ENCODE results near the gene UFD1.

Gene UFD1

DNA sequence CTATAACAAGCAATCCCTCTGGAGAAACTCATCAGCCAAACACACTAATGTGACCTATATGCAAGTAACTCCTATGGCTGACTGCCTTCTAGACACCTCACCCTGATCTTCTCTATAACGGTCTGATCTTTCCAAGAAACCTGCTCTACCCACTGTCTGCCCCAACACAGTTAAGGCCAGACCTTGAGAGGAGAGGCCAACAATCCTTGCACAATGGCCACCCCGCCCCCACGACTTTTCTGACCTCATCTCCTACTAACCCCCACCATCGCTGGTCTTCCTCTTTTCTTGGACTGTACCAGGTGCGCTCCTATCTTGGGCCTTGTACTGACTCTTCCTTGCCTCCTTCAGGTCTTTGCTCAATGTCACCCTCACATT, 59.9 kb downstream of the UFD1 start:
- peak; percentile 21 for DNase-seq

DNA sequence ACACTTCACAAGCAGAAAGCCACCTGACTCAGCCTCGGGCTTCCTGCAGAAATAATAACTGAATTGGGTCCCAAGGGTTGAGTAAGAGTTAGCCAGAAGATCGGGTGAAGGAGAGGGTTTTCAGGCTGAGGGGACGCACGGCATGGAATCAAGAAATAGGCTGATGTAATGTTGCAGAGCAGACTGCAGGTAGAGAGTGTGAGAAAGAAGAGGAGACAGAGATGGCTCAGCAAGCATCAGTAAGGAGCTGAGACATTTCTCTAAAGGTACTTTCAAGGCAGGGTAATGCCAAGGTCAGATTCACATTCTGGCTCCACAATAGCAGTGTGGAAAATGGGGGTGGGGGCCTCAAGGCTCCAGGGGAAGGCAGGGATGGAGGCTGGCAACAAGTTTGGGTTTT, 66.1 kb downstream of the UFD1 start:
- DNase-seq: no peak

DNA sequence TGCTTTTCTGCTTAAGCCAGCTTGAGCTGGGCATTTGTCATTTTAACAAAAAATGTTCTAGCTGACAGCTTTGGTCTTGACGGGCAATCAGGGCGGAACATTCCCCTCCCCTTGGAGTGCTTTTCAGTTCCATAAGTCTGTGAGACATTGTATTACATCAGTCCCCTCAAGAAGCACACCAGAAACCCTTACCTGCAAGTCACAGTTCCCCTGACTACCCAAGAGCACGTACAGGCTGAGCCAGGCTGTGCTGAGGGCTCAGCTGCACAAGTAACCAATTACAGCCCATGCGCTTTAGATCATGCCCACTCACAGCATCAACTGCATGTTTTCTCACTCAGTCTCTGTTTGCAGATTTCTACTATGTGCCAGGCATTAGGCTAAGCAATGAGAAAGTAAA, 66.5 kb downstream of the UFD1 start:
- DNase-seq: no peak

DNA sequence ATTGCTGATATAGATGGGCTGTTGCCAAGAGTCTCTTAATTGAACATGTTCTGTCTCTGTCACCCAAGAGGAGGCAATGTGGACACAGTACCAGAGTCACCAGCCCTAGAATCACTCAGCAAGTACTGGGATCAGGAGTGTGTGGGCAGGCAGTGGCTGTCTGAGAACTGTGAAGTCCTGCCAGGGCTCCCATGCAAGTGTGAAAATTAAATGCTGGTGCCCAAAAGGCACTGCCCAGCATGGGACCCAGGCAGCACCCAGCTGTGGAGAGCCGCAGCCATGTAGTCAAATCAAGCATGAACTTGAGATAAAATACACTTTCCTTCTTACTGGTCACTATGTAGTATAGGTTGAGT, 67.3 kb downstream of the UFD1 start:
- no peak for DNase-seq

DNA sequence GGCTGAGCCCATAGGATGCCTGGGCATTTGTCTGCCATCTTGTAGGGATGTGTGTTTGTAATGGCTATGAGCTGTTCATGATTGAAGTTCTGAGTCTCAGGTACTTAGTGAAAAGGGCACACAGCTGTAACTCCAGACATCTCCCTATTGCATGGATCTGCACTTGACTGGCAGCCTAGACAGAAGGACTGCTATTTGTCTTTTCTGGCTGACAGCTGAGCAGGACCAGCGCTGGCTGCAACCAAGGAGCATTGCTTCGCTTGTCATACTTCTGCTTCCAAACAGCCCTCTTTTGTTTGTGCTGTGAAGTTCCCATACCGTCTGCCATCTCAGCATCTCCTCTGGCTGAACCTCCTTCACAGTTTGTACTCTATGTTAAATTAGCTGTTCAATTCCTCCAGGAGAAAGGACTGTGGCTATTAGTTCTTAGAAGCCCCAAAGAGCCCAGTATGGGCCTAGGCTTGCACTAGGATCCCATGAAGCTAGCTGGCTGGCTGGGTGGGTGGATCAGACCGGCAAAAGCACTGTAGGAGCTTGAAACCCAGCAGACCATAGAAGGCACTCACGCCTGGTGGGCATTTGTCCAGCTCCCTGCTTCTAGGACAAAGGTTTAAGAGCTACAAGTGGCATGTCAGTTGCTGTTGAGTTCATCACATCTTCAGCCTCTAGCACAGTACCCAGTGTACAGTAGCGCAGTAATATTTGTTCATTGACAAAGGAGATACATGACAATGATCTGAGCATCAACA, 67.9 kb downstream of the UFD1 start:
- no peak for DNase-seq

DNA sequence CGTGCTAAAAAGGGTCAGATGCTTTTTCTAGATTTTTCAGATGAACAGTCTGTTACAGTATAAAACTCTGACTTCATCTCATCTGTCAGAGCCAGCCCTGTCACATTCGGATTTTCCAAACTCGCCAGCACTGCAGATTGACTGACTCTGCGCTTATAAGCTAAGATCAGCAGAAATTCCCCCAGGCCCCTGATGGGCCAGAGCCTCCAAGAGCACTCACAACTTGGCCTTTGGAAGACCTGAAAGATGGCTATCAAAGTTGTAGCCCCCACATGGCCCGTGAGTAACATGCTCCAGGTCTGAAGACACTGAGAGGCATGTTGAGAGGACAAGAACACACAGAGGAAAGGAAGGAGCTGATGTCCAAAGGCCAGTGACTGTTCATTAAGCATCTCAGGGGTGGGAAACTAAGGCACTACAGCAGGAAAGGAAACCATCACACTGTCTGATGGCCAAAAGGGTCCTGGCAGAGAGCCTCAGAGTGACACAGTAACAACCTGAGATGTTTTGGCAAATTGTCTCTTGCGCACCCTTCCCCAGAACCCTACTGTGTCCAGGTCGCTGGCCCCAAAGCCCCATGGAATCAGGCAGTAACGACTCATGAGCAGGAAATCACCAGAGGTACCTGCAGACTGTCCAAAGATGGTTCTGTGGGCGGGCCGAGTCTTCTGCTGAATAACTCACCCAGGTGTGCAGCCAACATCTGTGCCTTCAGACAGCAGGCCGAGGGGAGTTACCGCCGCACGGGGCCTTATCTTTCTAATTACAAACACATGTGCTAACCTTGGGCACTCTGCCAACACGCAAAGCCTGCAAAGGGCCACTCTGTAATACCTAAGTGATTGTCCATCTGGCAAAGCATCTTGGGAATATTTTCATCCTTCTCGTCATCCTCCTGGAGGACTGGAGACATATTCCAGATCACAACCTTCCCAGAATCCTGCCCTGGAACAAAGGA, 71.1 kb downstream of the UFD1 start:
- DNase-seq: no peak

DNA sequence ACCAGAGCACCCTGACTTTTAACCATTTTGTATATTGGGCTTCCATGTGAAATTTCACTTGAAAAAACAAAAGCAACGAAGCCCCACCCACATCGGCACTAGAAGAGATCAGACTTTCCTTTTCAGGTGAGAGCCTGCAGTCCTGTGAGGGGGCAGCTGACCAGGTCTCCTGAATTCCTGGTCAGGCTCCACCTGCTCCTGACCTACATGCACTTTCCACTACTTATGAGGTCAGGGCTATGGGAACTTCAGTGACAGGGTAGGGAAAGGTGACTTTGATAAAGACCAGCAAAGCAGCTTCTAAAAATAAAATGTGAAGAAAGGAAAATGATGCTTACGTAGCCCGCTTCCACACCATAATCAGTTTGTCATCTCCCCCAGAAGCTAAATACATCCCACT, 72.1 kb downstream of the UFD1 start:
- DNase-seq: no peak

DNA sequence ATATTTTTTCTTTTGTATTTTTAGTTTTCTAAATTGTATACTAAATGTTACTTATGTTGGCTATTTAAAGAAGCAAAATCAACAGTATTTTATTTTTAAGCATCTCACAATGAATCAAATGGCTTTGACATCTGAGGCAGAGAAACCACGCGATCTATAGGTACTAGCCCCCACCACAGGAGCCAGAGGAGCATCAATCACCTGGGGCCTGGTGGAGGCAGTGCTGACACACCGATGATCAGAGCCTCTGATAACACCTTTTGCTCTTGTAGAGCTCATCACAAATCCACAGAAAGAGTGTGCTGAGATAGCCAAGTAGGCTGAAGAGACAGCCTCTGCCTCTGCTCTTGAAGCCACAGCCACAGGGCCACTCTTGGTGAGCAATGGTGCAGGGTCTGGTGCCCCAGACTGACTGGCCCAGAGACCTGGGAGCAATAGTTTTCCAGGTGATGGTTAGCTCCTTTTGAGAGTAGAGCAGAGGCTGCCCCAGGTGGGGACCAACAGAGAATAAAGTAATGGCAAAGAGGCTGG, 72.6 kb downstream of the UFD1 start:
- no peak for DNase-seq

DNA sequence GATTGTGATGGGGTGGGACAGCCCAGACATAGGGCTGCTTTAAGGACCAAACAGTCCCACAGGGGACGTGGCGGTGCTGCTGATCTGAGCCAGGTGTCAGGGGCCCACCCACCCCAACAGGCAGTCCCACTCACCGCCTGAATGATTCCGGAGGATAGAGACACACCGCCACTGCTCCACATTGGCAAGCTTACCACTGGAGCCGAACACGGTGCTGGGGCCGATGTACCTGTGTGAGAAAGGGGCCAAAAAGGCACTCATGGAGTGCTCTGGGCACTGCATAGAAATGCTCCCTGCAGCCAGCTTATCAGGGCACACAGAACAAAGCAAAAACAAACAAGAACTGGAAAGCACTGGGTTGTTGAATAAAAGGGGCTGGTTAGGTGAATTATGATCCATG, 73.3 kb downstream of the UFD1 start:
- no peak for DNase-seq

DNA sequence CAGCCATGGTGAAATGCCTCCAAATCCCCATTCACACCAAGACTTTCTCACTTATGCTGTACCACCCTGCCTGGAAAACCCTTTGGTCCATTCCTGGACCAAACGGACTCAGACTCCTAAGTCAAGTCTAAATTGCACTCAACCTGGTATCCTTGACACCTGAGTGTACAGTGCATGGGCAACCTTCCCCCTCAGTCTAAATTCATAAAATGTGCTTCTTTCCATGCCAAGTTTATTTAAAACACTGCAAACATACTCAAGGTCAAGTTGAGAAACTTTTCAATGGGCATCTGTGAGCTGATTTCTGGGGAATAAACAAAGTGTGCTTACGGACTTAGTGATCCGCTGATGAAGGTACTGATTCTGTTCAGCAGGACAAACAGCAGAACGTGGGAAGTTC, 73.9 kb downstream of the UFD1 start:
- DNase-seq: no peak

DNA sequence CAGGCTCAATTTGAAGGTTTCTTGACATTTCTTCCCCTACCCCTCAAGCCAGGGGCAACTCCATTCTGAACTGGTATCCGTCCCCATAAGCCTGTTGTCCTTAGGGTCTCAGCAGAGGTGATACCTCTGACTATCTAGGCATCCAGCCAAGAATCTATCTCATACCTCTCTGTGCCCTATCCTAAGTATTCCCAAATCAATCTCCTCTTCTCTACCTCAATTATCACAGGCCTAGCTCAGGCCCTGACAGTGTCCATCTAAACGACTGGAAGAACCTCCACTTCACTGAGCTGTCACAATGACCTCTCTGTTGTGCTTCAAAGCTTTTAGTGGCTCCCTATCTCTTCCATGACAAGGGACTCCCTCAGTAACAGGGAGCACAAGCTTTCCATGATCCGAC, 74.3 kb downstream of the UFD1 start:
- no peak for DNase-seq

DNA sequence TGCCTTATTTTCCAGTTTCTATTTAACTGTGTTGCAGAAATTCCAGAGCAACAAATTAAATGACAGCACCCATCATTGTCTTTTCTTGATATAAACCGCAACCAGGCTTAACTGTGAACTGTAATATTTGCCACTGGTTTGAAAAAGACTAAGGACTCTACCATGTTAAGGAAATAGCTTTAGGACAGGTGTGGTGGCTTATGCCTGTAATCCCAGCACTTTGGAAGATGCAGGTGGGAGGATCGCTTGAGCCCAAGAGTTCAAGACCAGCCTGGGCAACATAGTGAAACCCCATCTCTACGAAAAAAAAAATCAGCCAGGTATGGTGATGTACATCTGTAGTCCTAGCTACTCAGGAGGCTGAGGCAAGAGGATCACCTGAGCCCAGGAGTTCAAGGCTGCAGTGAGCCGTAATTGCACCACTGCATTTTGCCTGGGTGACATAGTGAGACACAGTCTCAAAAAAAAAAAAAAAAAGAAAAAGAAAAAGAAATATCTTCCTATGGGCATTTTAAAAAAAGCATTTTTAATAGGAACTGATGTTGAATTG, 76.3 kb downstream of the UFD1 start:
- no peak for DNase-seq

DNA sequence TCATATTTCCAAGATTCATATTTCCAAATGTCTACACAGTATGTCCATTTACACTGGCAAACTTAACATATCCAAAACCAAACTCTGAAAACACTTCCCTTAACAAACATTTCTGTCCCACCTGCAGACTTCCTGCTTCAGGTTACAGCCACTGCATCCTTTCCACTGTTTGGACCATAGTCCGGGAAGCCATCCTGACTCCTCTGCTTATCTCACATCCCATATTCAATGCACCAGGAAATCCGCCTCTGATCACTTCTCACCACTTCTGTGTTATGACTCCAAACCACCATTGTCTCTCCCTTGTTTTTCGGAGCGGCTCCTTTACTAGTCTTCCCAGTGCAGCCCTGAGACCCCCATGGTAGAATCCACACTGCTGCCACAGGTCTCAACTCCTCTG, 77.5 kb downstream of the UFD1 start:
- no peak for DNase-seq

DNA sequence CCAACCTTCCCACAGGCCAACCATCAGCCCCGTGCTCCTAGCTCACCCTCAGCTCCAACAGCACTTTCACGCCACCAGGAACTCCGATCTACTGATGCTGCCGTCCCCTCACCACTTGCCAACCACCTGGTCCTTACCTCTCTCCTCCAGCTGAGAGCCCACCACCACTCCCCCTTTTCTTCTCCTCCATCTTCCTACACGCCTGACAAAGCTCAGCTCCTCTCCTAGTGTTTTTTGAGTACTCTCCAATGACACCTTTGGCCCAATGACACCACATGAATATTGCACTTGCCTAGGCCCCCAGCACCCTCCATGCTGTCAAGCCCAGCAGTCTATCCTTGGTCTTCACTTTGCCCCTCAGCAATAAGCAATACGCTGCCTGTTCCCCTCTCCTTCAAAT, 78.1 kb downstream of the UFD1 start:
- no peak for DNase-seq

Data from NK-92 treated with Interleukin-12 subunit alpha and Interleukin-12 subunit beta, amount 100 ng/mL, for 24 hours (cell line).